Measurements from ENCODE around the gene LCE3A. TPM values are rescaled to one million over a fixed set of nuclear protein-coding genes. Genes with fewer than 3 reads are reported as not detected.

The LCE3A gene
- total and polyA plus RNA-seq, 10 of the 15 experiments (the other 5 are each of a cell fraction or from before 2014, with no cell fraction given): not detected

GRCh38 chr1:152643945-152644344 lies 21.0 kb upstream of the LCE3A start:
- 0% methylated on average over 3 of the region's 3 CpGs for WGBS (ENCODE audit: insufficient coverage, insufficient replicate concordance, low lambda C conversion rate, missing lambda C conversion rate)
- Histone ChIP-seq H3K27me3 (replicated peaks in 1 of 2; ENCODE audit: control insufficient read depth in 2 of 2, insufficient read depth in 2 of 2, low read length in 1 of 2) (no peaks in the 10 kb centered on the region), H3K36me3 (ENCODE audit: control insufficient read depth in 2 of 2, insufficient read depth in 2 of 2, low read length in 1 of 2) (no peaks in the 10 kb centered on the region), H3K9ac (ENCODE audit: control insufficient read depth, insufficient read depth, low read length) (no peak overlapping the region), H3K79me2 (ENCODE audit: control insufficient read depth, insufficient read depth, low read length) (no peaks in the 10 kb centered on the region), H3K9me3 (replicated peaks; ENCODE audit: control insufficient read depth, insufficient read depth, low read length) (no peaks in the 10 kb centered on the region), H3K4me2 (ENCODE audit: control insufficient read depth, insufficient read depth) (no peak overlapping the region), H2AFZ (ENCODE audit: control insufficient read depth, low read depth, low read length) (no peak overlapping the region), H4K20me1 (ENCODE audit: control insufficient read depth, insufficient read depth) (no peaks in the 10 kb centered on the region), H3K27ac (ENCODE audit: control insufficient read depth, insufficient read depth) (no peak overlapping the region), H3K4me1 (ENCODE audit: control insufficient read depth, insufficient read depth, low read length) (no peaks in the 10 kb centered on the region), H3K4me3 (no peak overlapping the region)
- ChIA-PET CTCF (interaction anchor here (5.8 kb wide), 1 partner anchor 10 kb away, joined by 24 read pairs; no protein-coding TSS in a partner anchor), SMC1A (ENCODE audit: uncharacterized antibody, unreplicated experiment) (interaction anchor here (2.4 kb wide), 1 partner anchor 11 kb away, joined by 11 read pairs; no protein-coding TSS in a partner anchor), POLR2A (no interaction called here), RAD21 (ENCODE audit: unreplicated experiment) (no interaction called here)
- in situ Hi-C loops (cut with MboI) (no loop called here), intact Hi-C loops (cut with micrococcal nuclease; ENCODE audit: unreplicated experiment) (no loop called here)
- no peak for DNase-seq (ENCODE audit: low read depth, low spot score)
- FAIRE-seq: no peak
- no TSS peak for BruUV-seq (replicated peaks)
- ATAC-seq: no peak
- TF ChIP-seq CHD1 (IDR thresholded peaks at IDR 0.05; ENCODE audit: low read depth, low read length) (no peak), ZZZ3 (IDR thresholded peaks at IDR 0.05; ENCODE audit: control insufficient read depth, insufficient read length, low read depth) (no peak), NFIC (IDR thresholded peaks at IDR 0.05; ENCODE audit: low read depth, low read length) (no peak), POLR2AphosphoS5 (IDR thresholded peaks at IDR 0.05; ENCODE audit: low read length) (no peak), POLR2A (IDR thresholded peaks at IDR 0.05; ENCODE audit: low read depth, low read length) (no peak), ZNF217 (IDR thresholded peaks at IDR 0.05) (no peak), FOXK2 (IDR thresholded peaks at IDR 0.05) (no peak), ZNF24 (IDR thresholded peaks at IDR 0.05) (no peak), TARDBP (IDR thresholded peaks at IDR 0.05; ENCODE audit: borderline replicate concordance) (no peak), BRCA1 (IDR thresholded peaks at IDR 0.05; ENCODE audit: low read depth, low read length) (no peak), POLR2AphosphoS2 (IDR thresholded peaks at IDR 0.05; ENCODE audit: low read depth, low read length) (no peak), ZNF207 (IDR thresholded peaks at IDR 0.05; ENCODE audit: borderline replicate concordance) (no peak), MXI1 (IDR thresholded peaks at IDR 0.05; ENCODE audit: low read depth, low read length) (no peak), RFX5 (IDR thresholded peaks at IDR 0.05; ENCODE audit: low read depth, low read length) (no peak), EZH2 (IDR thresholded peaks at IDR 0.05; ENCODE audit: borderline replicate concordance, control insufficient read depth, low read depth, low read length) (no peak), NFYB (IDR thresholded peaks at IDR 0.05; ENCODE audit: insufficient read depth, low read depth, low read length) (no peak), CBX3 (IDR thresholded peaks at IDR 0.05; ENCODE audit: borderline replicate concordance, low read depth) (no peak)
- TF ChIP-seq, protein P1, sequence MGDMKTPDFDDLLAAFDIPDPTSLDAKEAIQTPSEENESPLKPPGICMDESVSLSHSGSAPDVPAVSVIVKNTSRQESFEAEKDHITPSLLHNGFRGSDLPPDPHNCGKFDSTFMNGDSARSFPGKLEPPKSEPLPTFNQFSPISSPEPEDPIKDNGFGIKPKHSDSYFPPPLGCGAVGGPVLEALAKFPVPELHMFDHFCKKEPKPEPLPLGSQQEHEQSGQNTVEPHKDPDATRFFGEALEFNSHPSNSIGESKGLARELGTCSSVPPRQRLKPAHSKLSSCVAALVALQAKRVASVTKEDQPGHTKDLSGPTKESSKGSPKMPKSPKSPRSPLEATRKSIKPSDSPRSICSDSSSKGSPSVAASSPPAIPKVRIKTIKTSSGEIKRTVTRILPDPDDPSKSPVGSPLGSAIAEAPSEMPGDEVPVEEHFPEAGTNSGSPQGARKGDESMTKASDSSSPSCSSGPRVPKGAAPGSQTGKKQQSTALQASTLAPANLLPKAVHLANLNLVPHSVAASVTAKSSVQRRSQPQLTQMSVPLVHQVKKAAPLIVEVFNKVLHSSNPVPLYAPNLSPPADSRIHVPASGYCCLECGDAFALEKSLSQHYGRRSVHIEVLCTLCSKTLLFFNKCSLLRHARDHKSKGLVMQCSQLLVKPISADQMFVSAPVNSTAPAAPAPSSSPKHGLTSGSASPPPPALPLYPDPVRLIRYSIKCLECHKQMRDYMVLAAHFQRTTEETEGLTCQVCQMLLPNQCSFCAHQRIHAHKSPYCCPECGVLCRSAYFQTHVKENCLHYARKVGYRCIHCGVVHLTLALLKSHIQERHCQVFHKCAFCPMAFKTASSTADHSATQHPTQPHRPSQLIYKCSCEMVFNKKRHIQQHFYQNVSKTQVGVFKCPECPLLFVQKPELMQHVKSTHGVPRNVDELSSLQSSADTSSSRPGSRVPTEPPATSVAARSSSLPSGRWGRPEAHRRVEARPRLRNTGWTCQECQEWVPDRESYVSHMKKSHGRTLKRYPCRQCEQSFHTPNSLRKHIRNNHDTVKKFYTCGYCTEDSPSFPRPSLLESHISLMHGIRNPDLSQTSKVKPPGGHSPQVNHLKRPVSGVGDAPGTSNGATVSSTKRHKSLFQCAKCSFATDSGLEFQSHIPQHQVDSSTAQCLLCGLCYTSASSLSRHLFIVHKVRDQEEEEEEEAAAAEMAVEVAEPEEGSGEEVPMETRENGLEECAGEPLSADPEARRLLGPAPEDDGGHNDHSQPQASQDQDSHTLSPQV (IDR thresholded peaks at IDR 0.05): no peak
- TF ChIP-seq, protein P2, sequence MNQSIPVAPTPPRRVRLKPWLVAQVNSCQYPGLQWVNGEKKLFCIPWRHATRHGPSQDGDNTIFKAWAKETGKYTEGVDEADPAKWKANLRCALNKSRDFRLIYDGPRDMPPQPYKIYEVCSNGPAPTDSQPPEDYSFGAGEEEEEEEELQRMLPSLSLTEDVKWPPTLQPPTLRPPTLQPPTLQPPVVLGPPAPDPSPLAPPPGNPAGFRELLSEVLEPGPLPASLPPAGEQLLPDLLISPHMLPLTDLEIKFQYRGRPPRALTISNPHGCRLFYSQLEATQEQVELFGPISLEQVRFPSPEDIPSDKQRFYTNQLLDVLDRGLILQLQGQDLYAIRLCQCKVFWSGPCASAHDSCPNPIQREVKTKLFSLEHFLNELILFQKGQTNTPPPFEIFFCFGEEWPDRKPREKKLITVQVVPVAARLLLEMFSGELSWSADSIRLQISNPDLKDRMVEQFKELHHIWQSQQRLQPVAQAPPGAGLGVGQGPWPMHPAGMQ (IDR thresholded peaks at IDR 0.05; ENCODE audit: borderline replicate concordance): no peak
- TF ChIP-seq, protein P3, sequence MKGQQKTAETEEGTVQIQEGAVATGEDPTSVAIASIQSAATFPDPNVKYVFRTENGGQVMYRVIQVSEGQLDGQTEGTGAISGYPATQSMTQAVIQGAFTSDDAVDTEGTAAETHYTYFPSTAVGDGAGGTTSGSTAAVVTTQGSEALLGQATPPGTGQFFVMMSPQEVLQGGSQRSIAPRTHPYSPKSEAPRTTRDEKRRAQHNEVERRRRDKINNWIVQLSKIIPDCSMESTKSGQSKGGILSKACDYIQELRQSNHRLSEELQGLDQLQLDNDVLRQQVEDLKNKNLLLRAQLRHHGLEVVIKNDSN (IDR thresholded peaks at IDR 0.05; ENCODE audit: borderline replicate concordance, extremely low read length, insufficient read depth, low read depth, low read length): no peak
